OCI-LY1 (cell line): ENCODE data around the gene BCL7B.

Experiments
- H2AFZ ChIP-seq: fragments of 200-600 bp; sonication (generic), shearing (Covaris generic); 2 replicates; pipeline ENCODE4 v1.6.0; 2014; ENCODE audit warnings: antibody characterized with exemption, mild to moderate bottlenecking, low read length
- H3F3A ChIP-seq: fragments of 200-600 bp; sonication (generic), shearing (Covaris generic); 2 replicates; pipeline ENCODE4 v1.6.0; 2014; ENCODE audit warnings: mild to moderate bottlenecking, antibody characterized with exemption, low read length, moderate library complexity; ENCODE audit not compliant: insufficient read depth
- H3K27ac ChIP-seq: fragments of 200-600 bp; sonication (generic); 2 replicates; pipeline ENCODE4 v1.5.1; 2014; ENCODE audit warnings: low read length, mixed run types, mild to moderate bottlenecking, low read depth; ENCODE audit not compliant: poor library complexity, severe bottlenecking
- H3K27me3 ChIP-seq: fragments of 200-600 bp; sonication (generic); 2 replicates; pipeline ENCODE4 v1.6.0; 2014; ENCODE audit warnings: antibody characterized with exemption, mild to moderate bottlenecking, low read length, moderate library complexity; ENCODE audit not compliant: insufficient read depth
- H3K36me3 ChIP-seq: fragments of 200-600 bp; sonication (generic); 2 replicates; pipeline ENCODE4 v1.6.1; 2014; ENCODE audit warnings: mild to moderate bottlenecking, antibody characterized with exemption, low read length, moderate library complexity, mixed read lengths; ENCODE audit not compliant: insufficient read depth
- H3K4me1 ChIP-seq: fragments of 200-600 bp; sonication (generic); 2 replicates; pipeline ENCODE4 v1.5.1; 2014; ENCODE audit warnings: mild to moderate bottlenecking, low read length, moderate library complexity; ENCODE audit not compliant: insufficient read depth, severe bottlenecking
- H3K4me2 ChIP-seq: fragments of 200-600 bp; sonication (generic), shearing (Covaris generic); 2 replicates; pipeline ENCODE4 v1.6.1; 2014; ENCODE audit warnings: low read length
- H3K4me3 ChIP-seq: fragments of 200-600 bp; sonication (generic); 2 replicates; pipeline ENCODE4 v1.5.1; 2014; ENCODE audit warnings: low read length, low read depth, mild to moderate bottlenecking, mixed read lengths; ENCODE audit not compliant: poor library complexity, severe bottlenecking
- H3K79me2 ChIP-seq: fragments of 200-600 bp; shearing (Covaris generic); 2 replicates; pipeline ENCODE4 v1.6.1; 2016; ENCODE audit warnings: mixed run types, low read length, mixed read lengths; ENCODE audit not compliant: insufficient read depth
- H3K9ac ChIP-seq: fragments of 200-600 bp; sonication (generic), shearing (Covaris generic); 2 replicates; pipeline ENCODE4 v1.6.1; 2014; ENCODE audit warnings: mild to moderate bottlenecking, low read length, mixed read lengths
- H3K9me2 ChIP-seq: fragments of 200-600 bp; sonication (generic), shearing (Covaris generic); 2 replicates; pipeline ENCODE4 v1.6.1; 2014; ENCODE audit warnings: low read depth, mild to moderate bottlenecking, low read length, mixed read lengths
- H3K9me3 ChIP-seq: fragments of 200-600 bp; shearing (Covaris generic); 2 replicates; pipeline ENCODE4 v1.6.1; 2014; ENCODE audit warnings: low read length, mixed read lengths
- H4K20me1 ChIP-seq: fragments of 200-600 bp; sonication (generic), shearing (Covaris generic); 2 replicates; pipeline ENCODE4 v1.6.0; 2016; ENCODE audit warnings: mild to moderate bottlenecking, low read length; ENCODE audit not compliant: insufficient read depth
- EZH2 ChIP-seq: fragments of 200-600 bp; sonication (generic), shearing (Covaris generic); IDR thresholded peaks from 2 replicates; pipeline ENCODE4 v1.8.0; 2017; ENCODE audit warnings: borderline replicate concordance, mixed run types, mild to moderate bottlenecking, antibody characterized with exemption, low read length, moderate library complexity, mixed read lengths
- TF ChIP-seq, protein P1 (sequence below): fragments of 200-600 bp; sonication (generic), shearing (Covaris generic); IDR thresholded peaks from 2 replicates; pipeline ENCODE4 v1.5.1; 2017; ENCODE audit warnings: mild to moderate bottlenecking, antibody characterized with exemption, low read length, moderate library complexity, mixed read lengths

BCL7B gene

DNA sequence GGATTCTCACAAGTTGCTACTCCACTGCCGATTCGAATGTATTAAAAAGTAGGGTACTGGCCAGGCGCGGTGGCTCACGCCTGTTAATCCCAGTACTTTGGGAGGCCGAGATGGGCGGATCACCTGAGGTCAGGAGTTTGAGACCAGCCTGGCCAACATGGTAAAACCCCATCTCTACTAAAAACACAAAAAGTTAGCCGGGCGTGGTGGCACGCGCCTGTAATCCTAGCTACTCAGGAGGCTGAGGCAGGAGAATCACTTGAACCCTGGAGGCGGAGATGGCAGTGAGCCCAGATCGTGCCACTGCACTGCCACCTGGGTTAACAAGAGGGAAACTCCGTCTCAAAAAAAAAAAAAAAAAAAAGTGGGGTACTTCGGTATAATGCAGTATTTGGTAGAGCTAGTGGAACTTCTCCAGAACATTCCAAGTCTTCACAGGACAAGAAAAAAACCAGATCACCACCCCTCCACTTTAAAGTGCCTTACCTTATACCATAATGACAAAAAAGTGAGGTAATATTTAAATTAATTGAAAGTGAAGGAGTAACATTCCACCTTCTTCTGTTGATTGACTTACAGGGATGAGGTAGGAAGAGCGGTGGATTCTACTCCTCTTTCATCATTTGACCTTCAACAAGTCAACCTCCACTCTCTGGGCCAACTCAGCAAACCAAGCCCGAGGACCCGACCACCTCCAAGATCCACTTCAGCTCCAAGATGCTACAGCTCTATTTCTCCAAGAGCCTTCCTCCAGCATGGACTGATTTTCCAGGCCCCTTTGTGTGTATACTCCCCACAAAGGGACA is 37.4 kb downstream of the BCL7B start:
- Histone ChIP-seq H3F3A (no peaks in the 10 kb centered on the region), H3K36me3 (peaks cover 56% of the 10 kb centered on the region), H3K27me3 (no peaks in the 10 kb centered on the region), H3K9ac (peak overlapping the region; percentile 94), H3K4me1 (peaks cover 51% of the 10 kb centered on the region), H3K4me2 (peak overlapping the region; percentile 86), H3K9me3 (no peaks in the 10 kb centered on the region), H3K9me2 (no peaks in the 10 kb centered on the region), H3K79me2 (peaks cover 67% of the 10 kb centered on the region), H3K4me3 (peak overlapping the region; percentile 81), H4K20me1 (peaks cover 14% of the 10 kb centered on the region; the same call in 1 of the 2 replicates), H3K27ac (peak overlapping the region; percentile 86), H2AFZ (no peak overlapping the region)
- TF ChIP-seq, protein P1, sequence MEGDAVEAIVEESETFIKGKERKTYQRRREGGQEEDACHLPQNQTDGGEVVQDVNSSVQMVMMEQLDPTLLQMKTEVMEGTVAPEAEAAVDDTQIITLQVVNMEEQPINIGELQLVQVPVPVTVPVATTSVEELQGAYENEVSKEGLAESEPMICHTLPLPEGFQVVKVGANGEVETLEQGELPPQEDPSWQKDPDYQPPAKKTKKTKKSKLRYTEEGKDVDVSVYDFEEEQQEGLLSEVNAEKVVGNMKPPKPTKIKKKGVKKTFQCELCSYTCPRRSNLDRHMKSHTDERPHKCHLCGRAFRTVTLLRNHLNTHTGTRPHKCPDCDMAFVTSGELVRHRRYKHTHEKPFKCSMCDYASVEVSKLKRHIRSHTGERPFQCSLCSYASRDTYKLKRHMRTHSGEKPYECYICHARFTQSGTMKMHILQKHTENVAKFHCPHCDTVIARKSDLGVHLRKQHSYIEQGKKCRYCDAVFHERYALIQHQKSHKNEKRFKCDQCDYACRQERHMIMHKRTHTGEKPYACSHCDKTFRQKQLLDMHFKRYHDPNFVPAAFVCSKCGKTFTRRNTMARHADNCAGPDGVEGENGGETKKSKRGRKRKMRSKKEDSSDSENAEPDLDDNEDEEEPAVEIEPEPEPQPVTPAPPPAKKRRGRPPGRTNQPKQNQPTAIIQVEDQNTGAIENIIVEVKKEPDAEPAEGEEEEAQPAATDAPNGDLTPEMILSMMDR: no peak
- no peak for TF ChIP-seq EZH2

DNA sequence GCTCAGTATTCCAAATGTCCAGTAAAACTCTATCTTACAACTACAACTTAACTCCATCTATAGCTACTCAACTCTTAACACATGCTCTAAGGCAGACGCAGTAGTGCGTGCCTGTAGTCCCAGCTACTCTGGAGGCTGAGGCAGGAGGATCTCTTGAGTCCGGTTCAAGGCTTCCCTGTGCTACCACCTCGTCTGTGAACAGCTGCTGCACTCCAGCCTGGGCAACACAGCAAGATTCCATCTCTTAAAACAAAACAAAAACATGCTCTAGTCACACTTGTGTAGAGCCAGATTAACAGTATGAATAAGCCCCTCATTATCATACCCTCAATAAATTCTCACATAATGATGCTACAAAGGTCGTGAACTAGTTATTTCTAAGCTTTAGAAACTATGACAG is 39.0 kb downstream of the BCL7B start:
- Histone ChIP-seq H3K36me3 (peaks cover 72% of the 10 kb centered on the region), H3K4me1 (peaks cover 35% of the 10 kb centered on the region), H2AFZ (no peak overlapping the region), H3K4me3 (peak overlapping the region; percentile 81), H3K27me3 (no peaks in the 10 kb centered on the region), H3K27ac (no peak overlapping the region), H3F3A (no peaks in the 10 kb centered on the region), H4K20me1 (peaks cover 14% of the 10 kb centered on the region; the same call in 1 of the 2 replicates), H3K4me2 (peak overlapping the region; percentile 86), H3K9ac (peak overlapping the region; percentile 94; the same call in 1 of the 2 replicates), H3K9me3 (no peaks in the 10 kb centered on the region), H3K79me2 (peaks cover 83% of the 10 kb centered on the region), H3K9me2 (no peaks in the 10 kb centered on the region)
- no peak for TF ChIP-seq EZH2
- TF ChIP-seq, protein P1: no peak

- Histone ChIP-seq H2AFZ (no peak overlapping the region), H3K9me3 (no peaks in the 10 kb centered on the region), H3K79me2 (peaks cover 93% of the 10 kb centered on the region), H4K20me1 (peaks cover 14% of the 10 kb centered on the region; the same call in 1 of the 2 replicates), H3F3A (no peaks in the 10 kb centered on the region), H3K4me3 (no peak overlapping the region), H3K4me1 (peaks cover 26% of the 10 kb centered on the region), H3K4me2 (no peak overlapping the region), H3K9ac (no peak overlapping the region), H3K27me3 (no peaks in the 10 kb centered on the region), H3K36me3 (peaks cover 82% of the 10 kb centered on the region), H3K9me2 (no peaks in the 10 kb centered on the region), H3K27ac (no peak overlapping the region)
- TF ChIP-seq, protein P1: no peak
- TF ChIP-seq EZH2: no peak
These were observed 40.1 kb downstream of the BCL7B start for GRCh38 chr7:73517241-73517995.
